SK-N-MC (cell line): ENCODE measurements around the gene JDP2.

ENCODE experiments used
- EZH2 ChIP-seq: fragments of 200-600 bp; sonication (generic); IDR thresholded peaks from one replicate; pipeline ENCODE4 v1.6.1; 2017; ENCODE audit warnings: antibody characterized with exemption
- POLR2AphosphoS5 ChIP-seq: IDR thresholded peaks from 2 replicates; pipeline ENCODE4 v1.6.1; 2012; ENCODE audit warnings: mild to moderate bottlenecking, low read depth, low read length, borderline replicate concordance

- no peak for TF ChIP-seq POLR2AphosphoS5
- TF ChIP-seq EZH2, result no peak
Observed at GRCh38 chr14:75496755-75497154, 68.9 kb downstream of the JDP2 start.
